Common myeloid progenitor, CD34-positive (primary cell): Measurements from ENCODE around the gene TTLL10.

ENCODE experiments used
- CTCF ChIA-PET: fragments of 350-600 bp; sonication (Branson Sonifier 250); formaldehyde crosslinking; loops from one replicate; lab custom pipeline; 2021; ENCODE audit warnings: antibody characterized with exemption; lab: Charles Lee
- POLR2A ChIA-PET: fragments of 350-600 bp; sonication (Branson Sonifier 250); formaldehyde crosslinking; loops from one replicate; lab custom pipeline; 2021; ENCODE audit warnings: antibody characterized with exemption; lab: Charles Lee
- DNase-seq, 3 donors: peaks; one replicate each; pipeline versions ENCODE4 v3.0.0 to v3.0.0-alpha.2; 2013
- H3K27ac ChIP-seq, 2 experiments: 1 replicate in 1 of 2; 2 replicates in 1 of 2; pipeline ENCODE4 v1.7.0; 2013; ENCODE audit warnings: inconsistent platforms in 2 of 2, low read length in 2 of 2, mild to moderate bottlenecking in 2 of 2, low read depth in 1 of 2, moderate library complexity in 1 of 2; ENCODE audit not compliant: severe bottlenecking in 2 of 2, insufficient read depth in 1 of 2, poor library complexity in 1 of 2
- H3K27me3 ChIP-seq, 5 experiments: replicated peaks in 2 of 5; 1 replicate in 3 of 5; 2 replicates in 2 of 5; pipeline versions ENCODE4 v1.6.1 to v1.7.0; 2013; ENCODE audit warnings: low read length in 4 of 5, mild to moderate bottlenecking in 2 of 5, moderate library complexity in 2 of 5, inconsistent platforms in 1 of 5; ENCODE audit not compliant: insufficient read depth in 5 of 5, control insufficient read depth in 4 of 5
- H3K36me3 ChIP-seq, 4 experiments: 1 replicate in 2 of 4; 2 replicates in 2 of 4; pipeline versions ENCODE4 v1.6.1 to v1.7.0; 2013; ENCODE audit warnings: low read length in 3 of 4, control low read depth in 1 of 4, mild to moderate bottlenecking in 1 of 4; ENCODE audit not compliant: control insufficient read depth in 4 of 4, insufficient read depth in 4 of 4
- H3K4me1 ChIP-seq, 4 experiments: 1 replicate in 3 of 4; 2 replicates in 1 of 4; pipeline versions ENCODE4 v1.6.1 to v1.7.1; 2013; ENCODE audit warnings: low read length in 3 of 4, mild to moderate bottlenecking in 3 of 4, control low read depth in 1 of 4, inconsistent platforms in 1 of 4, moderate library complexity in 1 of 4; ENCODE audit not compliant: control insufficient read depth in 4 of 4, insufficient read depth in 4 of 4; ENCODE audit errors: control extremely low read depth in 1 of 4
- H3K4me3 ChIP-seq, 7 experiments: 1 replicate in 4 of 7; 2 replicates in 3 of 7; pipeline versions ENCODE4 v1.5.1 to v1.7.0; 2013; ENCODE audit warnings: mild to moderate bottlenecking in 7 of 7, low read length in 6 of 7, moderate library complexity in 6 of 7, inconsistent platforms in 2 of 7, low read depth in 2 of 7, control low read depth in 1 of 7; ENCODE audit not compliant: insufficient read depth in 4 of 7, control insufficient read depth in 1 of 7; ENCODE audit errors: extremely low read depth in 1 of 7
- H3K9me3 ChIP-seq, 5 experiments: 1 replicate in 4 of 5; 2 replicates in 1 of 5; pipeline versions ENCODE4 v1.6.1 to v1.7.1; 2013; ENCODE audit warnings: low read length in 4 of 5, mild to moderate bottlenecking in 2 of 5, inconsistent platforms in 1 of 5, low read depth in 1 of 5, moderate library complexity in 1 of 5; ENCODE audit not compliant: control insufficient read depth in 4 of 5, insufficient read depth in 2 of 5; ENCODE audit errors: control extremely low read depth in 1 of 5
- WGBS: methylation state at CpG from one replicate; pipeline ENCODE4 v1.1.5; 2013; ENCODE audit not compliant: insufficient coverage; 5-methylcytosine and 5-hydroxymethylcytosine counted together

The TTLL10 gene

DNA sequence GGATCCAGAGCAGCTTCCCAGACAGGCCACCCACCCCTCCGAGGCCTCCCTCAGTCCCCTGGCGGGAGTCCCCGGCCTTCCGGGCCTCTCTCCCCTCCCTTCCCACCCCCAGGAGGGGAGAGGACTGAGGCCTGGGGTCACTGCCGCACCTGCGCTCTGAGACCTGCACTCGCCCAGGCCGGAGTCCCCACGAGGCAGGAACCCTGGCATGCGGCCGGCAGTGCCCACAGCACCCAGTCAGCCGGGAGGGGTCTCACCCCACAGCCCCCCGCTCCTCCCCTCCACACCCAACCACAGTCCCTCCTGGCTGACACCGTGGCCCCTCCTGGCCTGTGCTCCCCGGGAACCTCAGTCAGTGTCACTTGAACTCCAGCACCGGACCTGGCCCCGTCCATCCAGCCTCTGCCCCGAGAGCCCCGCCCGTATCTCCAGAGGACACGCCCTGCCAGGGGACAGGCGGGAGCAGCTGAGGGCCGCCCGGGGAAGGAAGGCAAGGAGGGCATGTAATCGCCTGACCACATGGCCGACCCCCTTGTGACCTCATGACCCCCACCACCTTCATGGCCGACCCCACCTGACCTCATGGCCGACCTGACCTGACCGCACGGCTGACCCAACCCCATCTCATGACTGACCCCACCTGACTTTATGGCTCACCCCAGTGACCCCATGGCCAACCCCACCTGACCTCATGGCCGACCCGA, 28.7 kb upstream of the TTLL10 start:
- ChIA-PET POLR2A (interaction anchor here (0.8 kb wide), 1 partner anchor 81 kb away, joined by 3 read pairs; no protein-coding TSS in a partner anchor), CTCF (interaction anchor here (1.2 kb wide), 1 partner anchor 23 kb away, joined by 4 read pairs; no protein-coding TSS in a partner anchor)
- H3K27ac ChIP-seq = peak overlapping the region; percentile 46 to 75
- no peaks in the 10 kb centered on the region for H3K27me3 ChIP-seq
- H3K9me3 ChIP-seq = no peaks in the 10 kb centered on the region
- no peaks in the 10 kb centered on the region for H3K36me3 ChIP-seq
- WGBS = 87% methylated on average over 27 of the region's 32 CpGs
- H3K4me1 ChIP-seq = peaks cover 0 to 48% (median 35%) of the 10 kb centered on the region in 4 experiments
- no peak overlapping the region for H3K4me3 ChIP-seq
- DNase-seq = no peak

GRCh38 chr1:1145547-1145914, 28.1 kb upstream of the TTLL10 start:
- Histone ChIP-seq H3K9me3 (no peaks in the 10 kb centered on the region), H3K27me3 (no peaks in the 10 kb centered on the region), H3K4me3 (no peak overlapping the region), H3K36me3 (no peaks in the 10 kb centered on the region), H3K4me1 (peaks cover 0 to 53% (median 40%) of the 10 kb centered on the region in 4 experiments), H3K27ac (peak overlapping the region in 1 of 2 experiments; percentile 75)
- CTCF ChIA-PET = no interaction called here
- WGBS = 96% methylated on average over 8 of the region's 9 CpGs
- POLR2A ChIA-PET = no interaction called here
- no peak for DNase-seq

DNA sequence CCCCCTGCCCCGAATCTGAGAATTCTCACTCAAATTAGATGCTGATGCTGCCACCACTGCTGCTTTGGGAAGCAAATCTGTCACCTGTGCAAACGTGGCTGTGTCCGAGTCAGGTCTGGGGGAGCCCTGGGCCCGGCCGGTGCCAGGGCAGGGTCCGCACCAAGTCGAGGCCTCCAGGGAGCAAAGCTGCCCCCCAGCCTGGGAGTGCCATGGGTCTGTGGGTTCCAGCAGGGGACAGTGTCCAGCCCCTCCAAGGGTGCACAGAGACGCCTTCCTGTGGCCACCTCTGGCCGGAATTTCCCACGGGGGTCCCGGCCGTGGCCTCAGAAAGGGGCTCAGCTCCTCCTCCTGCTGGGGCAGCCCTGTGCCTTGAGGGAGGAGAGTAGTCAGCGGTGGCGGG, 27.7 kb upstream of the TTLL10 start:
- 98% methylated on average over 7 of the region's 14 CpGs for WGBS
- Histone ChIP-seq H3K36me3 (no peaks in the 10 kb centered on the region), H3K27ac (no peak overlapping the region), H3K4me1 (peaks cover 0 to 53% (median 40%) of the 10 kb centered on the region in 4 experiments), H3K4me3 (no peak overlapping the region), H3K27me3 (no peaks in the 10 kb centered on the region), H3K9me3 (no peaks in the 10 kb centered on the region)
- CTCF ChIA-PET = no interaction called here
- POLR2A ChIA-PET = no interaction called here
- no peak for DNase-seq

DNA sequence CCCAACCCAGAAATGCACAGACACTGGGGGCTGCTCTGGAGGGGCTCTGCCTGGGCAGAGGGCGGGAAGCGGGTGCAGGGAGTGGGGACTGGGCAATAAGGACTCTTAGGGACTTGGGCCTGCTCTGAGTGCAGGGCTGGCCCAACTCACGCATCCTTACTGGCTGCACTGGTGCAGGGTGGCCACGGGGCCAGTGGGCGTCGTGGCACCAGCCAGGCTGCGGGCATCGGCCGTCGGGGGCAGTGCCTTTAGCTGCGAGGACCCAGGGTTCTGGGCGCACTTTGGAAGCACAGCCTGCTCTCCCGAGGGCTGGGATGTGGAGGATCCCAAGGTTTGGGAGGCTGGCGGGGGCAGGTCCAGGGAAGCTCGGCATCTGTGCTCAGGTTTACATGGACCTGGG, 27.1 kb upstream of the TTLL10 start:
- WGBS = 98% methylated on average over 15 of the region's 15 CpGs
- Histone ChIP-seq H3K36me3 (no peaks in the 10 kb centered on the region), H3K27ac (no peak overlapping the region), H3K27me3 (no peaks in the 10 kb centered on the region), H3K4me3 (no peak overlapping the region), H3K4me1 (peaks cover 0 to 53% (median 40%) of the 10 kb centered on the region in 4 experiments), H3K9me3 (no peaks in the 10 kb centered on the region)
- ChIA-PET CTCF (no interaction called here), POLR2A (no interaction called here)
- DNase-seq = no peak

- DNase-seq = no peak
- Histone ChIP-seq H3K4me1 (peaks cover 0 to 46% (median 34%) of the 10 kb centered on the region in 4 experiments), H3K4me3 (no peak overlapping the region), H3K27ac (no peak overlapping the region), H3K36me3 (no peaks in the 10 kb centered on the region), H3K27me3 (no peaks in the 10 kb centered on the region), H3K9me3 (peaks cover 0 to 3% (median 0%) of the 10 kb centered on the region in 5 experiments)
- CTCF ChIA-PET = interaction anchor here (1.2 to 2.0 kb wide), 2 partner anchors 26 to 28 kb away, joined by 4 to 8 read pairs; no protein-coding TSS in a partner anchor
- 99% methylated on average over 9 of the region's 13 CpGs for WGBS
- POLR2A ChIA-PET = no interaction called here
These were observed 25.6 kb upstream of the TTLL10 start for GRCh38 chr1:1148061-1148460.

GRCh38 chr1:1148569-1148968, 25.1 kb upstream of the TTLL10 start:
- ChIA-PET POLR2A (no interaction called here), CTCF (interaction anchor here (1.2 to 2.0 kb wide), 2 partner anchors 26 to 27 kb away, joined by 4 to 8 read pairs; no protein-coding TSS in a partner anchor)
- H3K9me3 ChIP-seq = peaks cover 0 to 4% (median 0%) of the 10 kb centered on the region in 5 experiments
- DNase-seq = no peak
- no peaks in the 10 kb centered on the region for H3K36me3 ChIP-seq
- H3K4me1 ChIP-seq = peaks cover 0 to 41% (median 30%) of the 10 kb centered on the region in 4 experiments
- no peaks in the 10 kb centered on the region for H3K27me3 ChIP-seq
- 98% methylated on average over 16 of the region's 24 CpGs for WGBS
- no peak overlapping the region for H3K4me3 ChIP-seq
- no peak overlapping the region for H3K27ac ChIP-seq

GRCh38 chr1:1149416-1149815, 24.3 kb upstream of the TTLL10 start:
- 89% methylated on average over 8 of the region's 15 CpGs for WGBS
- POLR2A ChIA-PET = no interaction called here
- CTCF ChIA-PET = no interaction called here

More at GRCh38 chr1:1149416-1149815, 24.3 kb upstream of the TTLL10 start:
- DNase-seq = no peak
- Histone ChIP-seq H3K27ac (no peak overlapping the region), H3K4me3 (no peak overlapping the region), H3K27me3 (no peaks in the 10 kb centered on the region), H3K9me3 (peaks cover 0 to 4% (median 0%) of the 10 kb centered on the region in 5 experiments), H3K36me3 (no peaks in the 10 kb centered on the region), H3K4me1 (peaks cover 0 to 32% (median 22%) of the 10 kb centered on the region in 4 experiments)
